Fibroblast of skin of left quadriceps (primary cell): ENCODE measurements around the gene CYBC1.
"Not testable (repeated sequence)": the region's sequence is repeated elsewhere in the genome, so short reads cannot be mapped to it uniquely, and the experiment has no call there.

ENCODE experiments used
- DNase-seq, 2 experiments: peaks; one replicate each; pipeline ENCODE4 v3.0.0-alpha.2; 2013; ENCODE audit warnings: low read depth in 2 of 2

The CYBC1 gene

GRCh38 chr17:82434216-82434565, 16.4 kb downstream of the CYBC1 start:
- no peak for DNase-seq

GRCh38 chr17:82433560-82434215, 16.9 kb downstream of the CYBC1 start:
- DNase-seq: no peak

- DNase-seq: no peak
Measured at GRCh38 chr17:82432017-82432416, 18.5 kb downstream of the CYBC1 start.

- DNase-seq: no peak
Measured at GRCh38 chr17:82429824-82430223, 20.7 kb downstream of the CYBC1 start.

GRCh38 chr17:82428546-82428945, 22.0 kb downstream of the CYBC1 start:
- no peak for DNase-seq

GRCh38 chr17:82424863-82425159, 25.7 kb downstream of the CYBC1 start:
- no peak for DNase-seq

GRCh38 chr17:82424001-82424862, 26.3 kb downstream of the CYBC1 start:
- DNase-seq: no peak

- no peak for DNase-seq
Measured at GRCh38 chr17:82419540-82419939, 31.0 kb downstream of the CYBC1 start.

- DNase-seq: peak; percentile 62 to 66
Measured at GRCh38 chr17:82418001-82418986, 32.3 kb downstream of the CYBC1 start, which contains the start of the genes HEXD and OGFOD3. TSS of gene HEXD (plus strand) at chr17:82418347. CDS start at chr17:82419800, 1,453 bp downstream. TSS of gene OGFOD3 (minus strand) at chr17:82418586. CDS start at chr17:82418485, 101 bp downstream.

GRCh38 chr17:82416771-82417170, 33.8 kb downstream of the CYBC1 start:
- DNase-seq: no peak

GRCh38 chr17:82416264-82416663, 34.3 kb downstream of the CYBC1 start:
- DNase-seq: no peak

- no peak for DNase-seq
Measured at GRCh38 chr17:82415786-82416185, 34.8 kb downstream of the CYBC1 start.

- DNase-seq: no peak
Measured at GRCh38 chr17:82415336-82415735, 35.2 kb downstream of the CYBC1 start.

- peak; percentile 44 to 54 for DNase-seq
Measured at GRCh38 chr17:82414548-82415281, 35.8 kb downstream of the CYBC1 start.

GRCh38 chr17:82412535-82413520, 37.7 kb downstream of the CYBC1 start:
- DNase-seq: no peak

- not testable (repeated sequence) for DNase-seq
Measured at GRCh38 chr17:82412081-82412480, 38.5 kb downstream of the CYBC1 start.

GRCh38 chr17:82411396-82412053, 39.0 kb downstream of the CYBC1 start:
- no peak for DNase-seq

GRCh38 chr17:82410014-82410716, 40.4 kb downstream of the CYBC1 start:
- DNase-seq: no peak

- no peak for DNase-seq
Measured at GRCh38 chr17:82408938-82409318, 41.6 kb downstream of the CYBC1 start.
